H1 (cell line): ENCODE results near the gene COMMD8. TPM values are rescaled to one million over a fixed set of nuclear protein-coding genes. Genes with fewer than 3 reads are reported as not detected.

ENCODE experiments used
- CTCF ChIA-PET: fragments of 300-600 bp; sonication (Branson Sonifier 250); formaldehyde crosslinking; loops from one replicate; lab custom pipeline; 2021; ENCODE audit not compliant: partially characterized antibody; lab: Charles Lee
- POLR2A ChIA-PET: fragments of 300-600 bp; sonication (Branson Sonifier 250); formaldehyde crosslinking; loops from one replicate; lab custom pipeline; 2021; ENCODE audit warnings: inconsistent platforms; ENCODE audit not compliant: partially characterized antibody; lab: Charles Lee
- DNase-seq, 2 experiments: peaks; one replicate each; pipeline versions ENCODE4 v3.0.0 to v3.0.0-alpha.2; 2010 to 2022; ENCODE audit warnings: low spot score in 2 of 2, low read depth in 1 of 2, mixed read lengths in 1 of 2
- FAIRE-seq: peaks from 2 replicates; lab custom pipeline; 2011; peaks lifted over from hg19 to GRCh38; lab: Jason Lieb, UNC
- H2AFZ ChIP-seq: 2 replicates; pipeline ENCODE4 v1.8.1; 2012; ENCODE audit warnings: low read length, inconsistent platforms
- H2AK5ac ChIP-seq: 2 replicates; pipeline ENCODE4 v1.6.1; 2013; ENCODE audit warnings: low read depth, low read length
- H2BK120ac ChIP-seq: replicated peaks from 2 replicates; pipeline ENCODE3; 2013; ENCODE audit warnings: low read depth, low read length, inconsistent platforms
- H2BK12ac ChIP-seq: 2 replicates; pipeline ENCODE4 v1.6.1; 2013; ENCODE audit warnings: low read depth, low read length
- H2BK15ac ChIP-seq: 2 replicates; pipeline ENCODE4 v1.6.1; 2013; ENCODE audit warnings: low read length
- H2BK20ac ChIP-seq: 2 replicates; pipeline ENCODE4 v1.6.1; 2013; ENCODE audit warnings: low read length
- H2BK5ac ChIP-seq: 2 replicates; pipeline ENCODE4 v1.6.1; 2013; ENCODE audit warnings: low read depth, low read length
- H3K14ac ChIP-seq: 2 replicates; pipeline ENCODE4 v1.6.1; 2013; ENCODE audit warnings: inconsistent platforms; ENCODE audit not compliant: insufficient read length
- H3K18ac ChIP-seq: 2 replicates; pipeline ENCODE4 v1.6.1; 2013; ENCODE audit warnings: low read length; ENCODE audit errors: extremely low read depth
- H3K23ac ChIP-seq: 2 replicates; pipeline ENCODE4 v1.6.1; 2013; ENCODE audit warnings: inconsistent platforms; ENCODE audit not compliant: insufficient read length
- H3K23me2 ChIP-seq: 2 replicates; pipeline ENCODE4 v1.6.1; 2013; ENCODE audit warnings: low read depth, low read length
- H3K27ac ChIP-seq: 2 replicates; pipeline ENCODE4 v1.6.1; 2011; ENCODE audit warnings: low read depth, low read length, inconsistent platforms
- H3K27me3 ChIP-seq, 4 experiments: replicated peaks in 1 of 4; 1 replicate in 1 of 4; 2 replicates in 3 of 4; pipeline versions ENCODE4 v1.6.1 to v1.8.1; 2011 to 2013; ENCODE audit warnings: low read length in 3 of 4, mild to moderate bottlenecking in 3 of 4, inconsistent platforms in 2 of 4, mixed read lengths in 2 of 4, moderate library complexity in 1 of 4; ENCODE audit not compliant: control insufficient read depth in 3 of 4, insufficient read depth in 3 of 4; ENCODE audit errors: extremely low read depth in 1 of 4
- H3K36me3 ChIP-seq, 4 experiments: 2 replicates each; pipeline versions ENCODE4 v1.6.1 to v1.8.1; 2011 to 2013; ENCODE audit warnings: mild to moderate bottlenecking in 4 of 4, low read length in 3 of 4, moderate library complexity in 2 of 4, control low read depth in 1 of 4, inconsistent platforms in 1 of 4; ENCODE audit not compliant: insufficient read depth in 4 of 4, control insufficient read depth in 2 of 4
- H3K4ac ChIP-seq: replicated peaks from 2 replicates; pipeline ENCODE3; 2013; ENCODE audit warnings: low read length, low read depth, mixed read lengths, inconsistent platforms; ENCODE audit not compliant: insufficient read length
- H3K4me1 ChIP-seq, 4 experiments: replicated peaks in 1 of 4; 1 replicate in 1 of 4; 2 replicates in 3 of 4; pipeline versions ENCODE4 v1.6.1 to v1.8.1; 2011 to 2013; ENCODE audit warnings: low read length in 3 of 4, inconsistent platforms in 2 of 4, mixed read lengths in 1 of 4; ENCODE audit not compliant: insufficient read depth in 4 of 4, control insufficient read depth in 3 of 4
- H3K4me2 ChIP-seq, 2 experiments: 2 replicates each; pipeline versions ENCODE4 v1.6.1 to v1.8.1; 2011 to 2013; ENCODE audit warnings: low read depth in 2 of 2, low read length in 2 of 2, control low read depth in 1 of 2, inconsistent platforms in 1 of 2, mild to moderate bottlenecking in 1 of 2; ENCODE audit not compliant: insufficient read depth in 1 of 2
- H3K4me3 ChIP-seq, 4 experiments: fragments of 200-600, 300-600 bp in 1 of 4; sonication (generic), shearing (Covaris generic), sonication (Bioruptor Twin) in 1 of 4; 2 replicates each; pipeline versions ENCODE4 v1.5.1 to v1.8.1; 2011 to 2016; ENCODE audit warnings: low read length in 4 of 4, low read depth in 3 of 4, control low read depth in 2 of 4, inconsistent platforms in 2 of 4, mild to moderate bottlenecking in 2 of 4, mixed read lengths in 1 of 4, moderate library complexity in 1 of 4; ENCODE audit not compliant: insufficient read depth in 2 of 4; ENCODE audit errors: extremely low read depth in 1 of 4
- H3K56ac ChIP-seq: replicated peaks from 2 replicates; pipeline ENCODE3; 2013; ENCODE audit warnings: low read depth, mild to moderate bottlenecking, mixed read lengths, low read length, inconsistent platforms; ENCODE audit not compliant: insufficient read length
- H3K79me1 ChIP-seq: 2 replicates; pipeline ENCODE4 v1.6.1; 2013; ENCODE audit warnings: low read depth, low read length, control low read depth
- H3K79me2 ChIP-seq, 2 experiments: 2 replicates each; pipeline versions ENCODE4 v1.6.1 to v1.8.1; 2012 to 2013; ENCODE audit warnings: low read length in 2 of 2, mild to moderate bottlenecking in 2 of 2, inconsistent platforms in 1 of 2; ENCODE audit not compliant: insufficient read depth in 2 of 2, control insufficient read depth in 1 of 2
- H3K9ac ChIP-seq, 4 experiments: replicated peaks in 1 of 4; 1 replicate in 1 of 4; 2 replicates in 3 of 4; pipeline versions ENCODE4 v1.6.1 to v1.8.1; 2011 to 2013; ENCODE audit warnings: low read depth in 3 of 4, low read length in 3 of 4, control low read depth in 2 of 4, mild to moderate bottlenecking in 2 of 4, moderate library complexity in 2 of 4, inconsistent platforms in 1 of 4; ENCODE audit errors: extremely low read depth in 1 of 4
- H3K9me3 ChIP-seq, 2 experiments: 2 replicates each; pipeline versions ENCODE4 v1.6.1 to v1.8.1; 2012 to 2013; ENCODE audit warnings: mild to moderate bottlenecking in 2 of 2, moderate library complexity in 2 of 2, control low read depth in 1 of 2, inconsistent platforms in 1 of 2, low read depth in 1 of 2, low read length in 1 of 2, mixed read lengths in 1 of 2; ENCODE audit not compliant: insufficient read depth in 2 of 2
- H4K20me1 ChIP-seq, 2 experiments: replicated peaks in 1 of 2; 2 replicates each; pipeline versions ENCODE3 to v1.8.1; 2011 to 2013; ENCODE audit warnings: inconsistent platforms in 2 of 2, low read length in 2 of 2, mild to moderate bottlenecking in 1 of 2; ENCODE audit not compliant: insufficient read depth in 2 of 2, control insufficient read depth in 1 of 2
- H4K5ac ChIP-seq: 2 replicates; pipeline ENCODE4 v1.6.1; 2013; ENCODE audit warnings: low read length, low read depth, mixed read lengths, inconsistent platforms; ENCODE audit not compliant: insufficient read length
- H4K8ac ChIP-seq: 2 replicates; pipeline ENCODE4 v1.8.0; 2013; ENCODE audit warnings: mild to moderate bottlenecking, moderate library complexity, low read length, inconsistent platforms; ENCODE audit not compliant: insufficient read depth; ENCODE audit errors: extremely low read depth
- H4K91ac ChIP-seq: replicated peaks from 2 replicates; pipeline ENCODE3; 2013; ENCODE audit warnings: low read length, mixed read lengths, inconsistent platforms; ENCODE audit not compliant: insufficient read length
- CHD2 ChIP-seq: IDR thresholded peaks from 2 replicates; pipeline ENCODE4 v1.6.1; 2012; ENCODE audit warnings: low read length, improper control_type of control experiment
- CTCF ChIP-seq, 3 experiments: IDR thresholded peaks; 1 replicate in 2 of 3; 2 replicates in 1 of 3; pipeline versions ENCODE4 v1.5.1 to v1.6.1; 2011; ENCODE audit warnings: low read length in 3 of 3, mild to moderate bottlenecking in 3 of 3, inconsistent platforms in 2 of 3, low read depth in 1 of 3, moderate library complexity in 1 of 3; ENCODE audit not compliant: insufficient read depth in 1 of 3; ENCODE audit errors: control extremely low read depth in 1 of 3
- EZH2 ChIP-seq: fragments of 200-600 bp; sonication (generic); IDR thresholded peaks from 2 replicates; pipeline ENCODE4 v1.7.1; 2012; ENCODE audit warnings: low read depth, mild to moderate bottlenecking, moderate library complexity, low read length, inconsistent platforms; ENCODE audit not compliant: severe bottlenecking
- SP2 ChIP-seq: IDR thresholded peaks from 2 replicates; pipeline ENCODE4 v1.6.1; 2012; ENCODE audit warnings: mild to moderate bottlenecking, low read length, inconsistent platforms
- TAF1 ChIP-seq: IDR thresholded peaks from 2 replicates; pipeline ENCODE4 v1.6.1; 2011; ENCODE audit warnings: mild to moderate bottlenecking, low read depth, low read length
- TEAD4 ChIP-seq: IDR thresholded peaks from 2 replicates; pipeline ENCODE4 v1.6.1; 2012; ENCODE audit warnings: low read depth, low read length, inconsistent platforms, mixed read lengths
- USF2 ChIP-seq: IDR thresholded peaks from 2 replicates; pipeline ENCODE4 v1.6.1; 2011; ENCODE audit warnings: low read length, improper control_type of control experiment
- WGBS, 2 experiments: shearing (Covaris generic) in 1 of 2; methylation state at CpG; one replicate each; pipeline versions ENCODE4 v1.1.6 to v1.1.7; 2013 to 2015; ENCODE audit warnings: low lambda C conversion rate in 2 of 2, mixed read lengths in 2 of 2, inconsistent platforms in 1 of 2, low coverage in 1 of 2, missing lambda C conversion rate in 1 of 2; ENCODE audit not compliant: insufficient replicate concordance in 2 of 2, insufficient coverage in 1 of 2, insufficient read length in 1 of 2; ENCODE audit errors: extremely low coverage in 1 of 2, missing lambda C conversion rate in 1 of 2; 5-methylcytosine and 5-hydroxymethylcytosine counted together
- polyA plus RNA-seq, 7 experiments: library from polyadenylated mRNA; depleted of rRNA in 3 of 7; stranded (reverse) in 5 of 7; unstranded in 2 of 7; fragments of >200 nt in 5 of 7; fragments of 200-250 nt in 2 of 7; gene quantifications; 1 replicate in 5 of 7; 2 replicates in 1 of 7; 4 replicates in 1 of 7; pipeline versions ENCODE4 v1.2.1 to v1.2.3, GENCODE V29; 2011 to 2013; ENCODE audit warnings: missing spikeins in 2 of 7, mixed read lengths in 2 of 7
- total RNA-seq: library from RNA; stranded (reverse); fragmentation: NEBNext Ultra II Directional; extraction: Animal tissue kit (Norgen Biotek cat#: 25700); gene quantifications from 2 replicates; pipeline ENCODE4 v1.2.1, GENCODE V29; 2021

The COMMD8 gene
- total and polyA plus RNA-seq, 2 of the 8 experiments (the other 6 are each of a cell fraction or from before 2014, with no cell fraction given): 1.6 to 7.2 TPM

- no peak overlapping the region for H2BK15ac ChIP-seq
- no peak overlapping the region for H3K23ac ChIP-seq
- H2AK5ac ChIP-seq: no peak overlapping the region
- no peak overlapping the region for H2AFZ ChIP-seq
- H3K9ac ChIP-seq: no peak overlapping the region
- H4K20me1 ChIP-seq: no peaks in the 10 kb centered on the region
- H3K9me3 ChIP-seq: no peaks in the 10 kb centered on the region
- no peaks in the 10 kb centered on the region for H3K79me1 ChIP-seq
- H4K91ac ChIP-seq: no peak overlapping the region
- 92% methylated on average over 1 of the region's 1 CpG; no CpG with 5 or more reads in 1 of the 2 experiments for WGBS, 2 experiments
- no peaks in the 10 kb centered on the region for H3K36me3 ChIP-seq
- no peak overlapping the region for H2BK5ac ChIP-seq
- H3K79me2 ChIP-seq: no peaks in the 10 kb centered on the region
- no peak overlapping the region for H3K4me3 ChIP-seq
- no peak overlapping the region for H2BK120ac ChIP-seq
- no peak overlapping the region for H3K14ac ChIP-seq
- no peak overlapping the region for H2BK20ac ChIP-seq
- ChIA-PET POLR2A (no interaction called here), CTCF (no interaction called here)
- H3K4me1 ChIP-seq: no peaks in the 10 kb centered on the region
- no peak overlapping the region for H2BK12ac ChIP-seq
- FAIRE-seq: no peak
- H4K8ac ChIP-seq: no peak overlapping the region
- no peak overlapping the region for H4K5ac ChIP-seq
- no peak overlapping the region for H3K4ac ChIP-seq
- no peak overlapping the region for H3K56ac ChIP-seq
- no peaks in the 10 kb centered on the region for H3K23me2 ChIP-seq
- H3K27ac ChIP-seq: no peak overlapping the region
- H3K4me2 ChIP-seq: no peak overlapping the region
- no peaks in the 10 kb centered on the region for H3K27me3 ChIP-seq
- no peak for DNase-seq
- H3K18ac ChIP-seq: no peak overlapping the region
- TF ChIP-seq CHD2 (no peak), CTCF (IDR thresholded peaks at IDR 0.05; ENCODE audit: control extremely low read depth in 1 of 3, insufficient read depth in 1 of 3, low read depth in 1 of 3, low read length in 3 of 3) (no peak), SP2 (no peak), EZH2 (no peak), USF2 (no peak), TAF1 (no peak), TEAD4 (no peak)
Observed at GRCh38 chr4:47432749-47433148, 30.8 kb downstream of the COMMD8 start.
